ENCODE data around the gene FIBCD1. TPM values are rescaled to one million over a fixed set of nuclear protein-coding genes. Genes with fewer than 3 reads are reported as not detected.
"Not testable (repeated sequence)": the region's sequence is repeated elsewhere in the genome, so short reads cannot be mapped to it uniquely, and the experiment has no call there.

Gene FIBCD1
- polyA plus RNA-seq, 1 of the 3 experiments (the other 2 are of a cell fraction): 1.3 TPM

- 66% methylated on average over 13 of the region's 18 CpGs for WGBS (ENCODE audit: low lambda C conversion rate)
- POLR2A ChIA-PET: no interaction called here
- H3K79me2 ChIP-seq (ENCODE audit: insufficient read depth): no peaks in the 10 kb centered on the region
- H3K9me3 ChIP-seq: no peaks in the 10 kb centered on the region
- no peaks in the 10 kb centered on the region for H4K20me1 ChIP-seq (ENCODE audit: insufficient read depth)
- no peak overlapping the region for H3K4me2 ChIP-seq
- peaks cover 0 to 6% of the 10 kb centered on the region in 2 experiments; a peak in 1 of 4 replicates for H3K4me1 ChIP-seq (ENCODE audit: control insufficient read depth in 1 of 2, insufficient read depth in 2 of 2, low read depth in 1 of 2, low read length in 1 of 2)
- no peaks in the 10 kb centered on the region for H3K36me3 ChIP-seq (replicated peaks in 1 of 2; ENCODE audit: control insufficient read depth in 1 of 2, insufficient read depth in 2 of 2, low read length in 1 of 2)
- no peak for DNase-seq
- H3K9ac ChIP-seq: no peak overlapping the region
- no peak overlapping the region for H3K27ac ChIP-seq (ENCODE audit: low read depth in 2 of 2, low read length in 1 of 2)
- no peak overlapping the region for H2AFZ ChIP-seq (ENCODE audit: low read depth)
- peaks cover 5% of the 10 kb centered on the region for H3F3A ChIP-seq (replicated peaks; ENCODE audit: insufficient read depth)
- no peak for TF ChIP-seq EP300 (IDR thresholded peaks at IDR 0.05; ENCODE audit: borderline replicate concordance in 1 of 2, low read depth in 1 of 2, low read length in 1 of 2)
- TF ChIP-seq ELF1 (IDR thresholded peaks at IDR 0.05): no peak
- TF ChIP-seq SIN3A (IDR thresholded peaks at IDR 0.05; ENCODE audit: borderline replicate concordance, low read depth, low read length): no peak
- TF ChIP-seq SMC3 (IDR thresholded peaks at IDR 0.05; ENCODE audit: low read depth, low read length): no peak
- TF ChIP-seq TAF1 (IDR thresholded peaks at IDR 0.05; ENCODE audit: borderline replicate concordance, low read depth, low read length): no peak
- TF ChIP-seq MXI1 (IDR thresholded peaks at IDR 0.05; ENCODE audit: low read depth, low read length): no peak
- no peak for TF ChIP-seq GATA2 (CRISPR knock-in tag; IDR thresholded peaks at IDR 0.05)
- CTCF ChIA-PET: interaction anchor here (0.8 to 2.8 kb wide), 7 partner anchors 14 to 86 kb away, joined by 3 to 13 read pairs (median 4); no protein-coding TSS in a partner anchor
- H3K9me2 ChIP-seq: no peaks in the 10 kb centered on the region
- H3K27me3 ChIP-seq (ENCODE audit: insufficient read depth): peaks cover 15% of the 10 kb centered on the region; the same call in 1 of the 2 replicates
- no peak overlapping the region for H3K4me3 ChIP-seq (ENCODE audit: low read depth in 2 of 2, low read length in 1 of 2)
These were observed 17.0 kb upstream of the FIBCD1 start for GRCh38 chr9:130955947-130956621.

DNA sequence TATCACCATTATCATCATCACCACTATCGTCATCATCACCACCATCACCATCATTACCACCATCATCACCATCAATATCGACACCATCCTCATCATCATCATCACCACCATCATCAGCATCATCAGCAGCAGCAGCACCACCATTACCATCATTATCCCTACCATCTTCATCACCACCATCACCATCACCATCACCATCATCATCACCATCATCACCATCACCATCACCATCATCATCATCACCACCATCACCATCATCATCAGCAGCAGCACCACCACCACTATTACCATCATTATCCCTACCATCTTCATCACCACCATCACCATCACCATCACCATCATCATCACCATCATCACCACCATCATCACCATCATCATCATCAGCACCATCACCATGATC, 15.9 kb upstream of the FIBCD1 start:
- CTCF ChIA-PET: interaction anchor here (0.7 to 2.8 kb wide), 4 partner anchors 12 to 317 kb away, joined by 4 to 13 read pairs (median 4); no protein-coding TSS in a partner anchor
- H3K79me2 ChIP-seq (ENCODE audit: insufficient read depth); H4K20me1 ChIP-seq (ENCODE audit: insufficient read depth); H3K4me3 ChIP-seq (ENCODE audit: low read depth in 2 of 2, low read length in 1 of 2); H3K36me3 ChIP-seq (replicated peaks in 1 of 2; ENCODE audit: control insufficient read depth in 1 of 2, insufficient read depth in 2 of 2, low read length in 1 of 2); H3K4me1 ChIP-seq (ENCODE audit: control insufficient read depth in 1 of 2, insufficient read depth in 2 of 2, low read depth in 1 of 2, low read length in 1 of 2); H2AFZ ChIP-seq (ENCODE audit: low read depth); H3K9me3 ChIP-seq; H3K9me2 ChIP-seq; POLR2A ChIA-PET; H3K9ac ChIP-seq; H3K4me2 ChIP-seq; DNase-seq; H3F3A ChIP-seq (replicated peaks; ENCODE audit: insufficient read depth); H3K27ac ChIP-seq (ENCODE audit: low read depth in 2 of 2, low read length in 1 of 2): not testable (repeated sequence)
- WGBS (ENCODE audit: low lambda C conversion rate): 84% methylated on average over 2 of the region's 2 CpGs
- H3K27me3 ChIP-seq (ENCODE audit: insufficient read depth): peaks cover 15% of the 10 kb centered on the region; the same call in 1 of the 2 replicates

DNA sequence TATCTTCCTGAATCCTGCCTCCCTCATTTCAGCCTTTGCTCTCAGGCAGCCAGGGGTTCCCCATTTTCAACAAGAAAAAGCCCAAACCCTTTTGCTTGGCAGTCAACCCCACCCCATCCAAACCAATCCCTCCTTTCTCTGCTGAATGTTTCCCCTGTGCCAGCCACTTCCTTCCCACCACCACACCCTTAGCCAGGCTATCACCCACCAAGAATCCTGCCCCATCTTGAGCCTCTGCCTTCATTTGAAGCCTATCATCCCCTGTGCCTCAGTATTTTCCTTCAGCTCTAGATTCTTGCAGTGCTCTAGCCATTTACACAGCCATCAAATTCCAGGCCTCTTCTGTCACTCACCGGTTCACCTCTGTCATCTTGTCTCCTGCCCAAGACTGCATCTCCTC, 15.3 kb upstream of the FIBCD1 start:
- no peak overlapping the region for H3K27ac ChIP-seq (ENCODE audit: low read depth in 2 of 2, low read length in 1 of 2)
- peaks cover 15% of the 10 kb centered on the region; the same call in 1 of the 2 replicates for H3K27me3 ChIP-seq (ENCODE audit: insufficient read depth)
- ChIA-PET CTCF (interaction anchor here (0.7 to 1.6 kb wide), 3 partner anchors 12 to 318 kb away, joined by 4 read pairs; no protein-coding TSS in a partner anchor), POLR2A (no interaction called here)
- H2AFZ ChIP-seq (ENCODE audit: low read depth): no peak overlapping the region
- H4K20me1 ChIP-seq (ENCODE audit: insufficient read depth): no peaks in the 10 kb centered on the region
- peaks cover 0 to 6% of the 10 kb centered on the region in 2 experiments; a peak in 1 of 4 replicates for H3K4me1 ChIP-seq (ENCODE audit: control insufficient read depth in 1 of 2, insufficient read depth in 2 of 2, low read depth in 1 of 2, low read length in 1 of 2)
- no peaks in the 10 kb centered on the region for H3K9me2 ChIP-seq
- no peaks in the 10 kb centered on the region for H3K36me3 ChIP-seq (replicated peaks in 1 of 2; ENCODE audit: control insufficient read depth in 1 of 2, insufficient read depth in 2 of 2, low read length in 1 of 2)
- H3K4me3 ChIP-seq (ENCODE audit: low read depth in 2 of 2, low read length in 1 of 2): no peak overlapping the region
- 71% methylated on average over 1 of the region's 1 CpG for WGBS (ENCODE audit: low lambda C conversion rate)
- H3F3A ChIP-seq (replicated peaks; ENCODE audit: insufficient read depth): peaks cover 5% of the 10 kb centered on the region
- H3K79me2 ChIP-seq (ENCODE audit: insufficient read depth): no peaks in the 10 kb centered on the region
- H3K9me3 ChIP-seq: no peaks in the 10 kb centered on the region
- no peak for DNase-seq
- H3K9ac ChIP-seq: no peak overlapping the region
- H3K4me2 ChIP-seq: no peak overlapping the region
- no peak for TF ChIP-seq NRF1 (IDR thresholded peaks at IDR 0.05; ENCODE audit: low read depth, low read length)
- no peak for TF ChIP-seq MEF2A (IDR thresholded peaks at IDR 0.05; ENCODE audit: borderline replicate concordance, low read depth)
- TF ChIP-seq JUND (IDR thresholded peaks at IDR 0.05): no peak
- TF ChIP-seq FOXJ3 (CRISPR knock-in tag; IDR thresholded peaks at IDR 0.05): no peak
- no peak for TF ChIP-seq TCF12 (IDR thresholded peaks at IDR 0.05)
- TF ChIP-seq CHD2 (IDR thresholded peaks at IDR 0.05; ENCODE audit: low read length, partially characterized antibody): no peak
- no peak for TF ChIP-seq CTCF (IDR thresholded peaks at IDR 0.05)
- TF ChIP-seq, protein P1, sequence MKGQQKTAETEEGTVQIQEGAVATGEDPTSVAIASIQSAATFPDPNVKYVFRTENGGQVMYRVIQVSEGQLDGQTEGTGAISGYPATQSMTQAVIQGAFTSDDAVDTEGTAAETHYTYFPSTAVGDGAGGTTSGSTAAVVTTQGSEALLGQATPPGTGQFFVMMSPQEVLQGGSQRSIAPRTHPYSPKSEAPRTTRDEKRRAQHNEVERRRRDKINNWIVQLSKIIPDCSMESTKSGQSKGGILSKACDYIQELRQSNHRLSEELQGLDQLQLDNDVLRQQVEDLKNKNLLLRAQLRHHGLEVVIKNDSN (IDR thresholded peaks at IDR 0.05; ENCODE audit: borderline replicate concordance, low read depth): no peak
- TF ChIP-seq SMC3 (IDR thresholded peaks at IDR 0.05; ENCODE audit: low read depth, low read length): no peak
- no peak for TF ChIP-seq USF2 (IDR thresholded peaks at IDR 0.05; ENCODE audit: borderline replicate concordance, low read depth, low read length)
- TF ChIP-seq, protein P2, sequence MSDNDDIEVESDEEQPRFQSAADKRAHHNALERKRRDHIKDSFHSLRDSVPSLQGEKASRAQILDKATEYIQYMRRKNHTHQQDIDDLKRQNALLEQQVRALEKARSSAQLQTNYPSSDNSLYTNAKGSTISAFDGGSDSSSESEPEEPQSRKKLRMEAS (IDR thresholded peaks at IDR 0.05; ENCODE audit: low read depth): no peak
